ENCODE measurements around the gene MXI1. TPM values are rescaled to one million over a fixed set of nuclear protein-coding genes. Genes with fewer than 3 reads are reported as not detected.
A peak's percentile ranks its signal among the peaks of the same experiment; 100 is the strongest.
"Not testable (repeated sequence)": the region's sequence is repeated elsewhere in the genome, so short reads cannot be mapped to it uniquely, and the experiment has no call there.

The MXI1 gene
- polyA plus RNA-seq, 1 donor: 22.9 TPM

- no peak overlapping the region for H3K27ac ChIP-seq (ENCODE audit: low read length)
- peaks cover 7% of the 10 kb centered on the region for H3K36me3 ChIP-seq (ENCODE audit: control insufficient read depth, insufficient read depth, low read length)
- no peaks in the 10 kb centered on the region for H3K9me3 ChIP-seq (ENCODE audit: control insufficient read depth, low read depth, low read length)
- no peaks in the 10 kb centered on the region for H3K27me3 ChIP-seq (ENCODE audit: control insufficient read depth, insufficient read depth, low read length)
- DNase-seq: no peak
- no peaks in the 10 kb centered on the region for H3K4me1 ChIP-seq (ENCODE audit: control insufficient read depth, insufficient read depth, low read length)
- H3K4me3 ChIP-seq (ENCODE audit: low read length): no peak overlapping the region
Measured at GRCh38 chr10:110239892-110240291, 32.5 kb downstream of the MXI1 start.

GRCh38 chr10:110241407-110241806 lies 34.0 kb downstream of the MXI1 start:
- Histone ChIP-seq H3K4me3 (ENCODE audit: low read length) (no peak overlapping the region), H3K4me1 (ENCODE audit: control insufficient read depth, insufficient read depth, low read length) (no peaks in the 10 kb centered on the region), H3K27ac (ENCODE audit: low read length) (peak overlapping the region; percentile 55), H3K36me3 (ENCODE audit: control insufficient read depth, insufficient read depth, low read length) (peaks cover 11% of the 10 kb centered on the region), H3K27me3 (ENCODE audit: control insufficient read depth, insufficient read depth, low read length) (no peaks in the 10 kb centered on the region), H3K9me3 (ENCODE audit: control insufficient read depth, low read depth, low read length) (no peaks in the 10 kb centered on the region)
- 38% methylated on average over 1 of the region's 3 CpGs for WGBS (ENCODE audit: insufficient coverage, low lambda C conversion rate)
- peak in 1 of 2 donors; percentile 69 for DNase-seq

- peaks cover 11% of the 10 kb centered on the region for H3K36me3 ChIP-seq (ENCODE audit: control insufficient read depth, insufficient read depth, low read length)
- WGBS (ENCODE audit: insufficient coverage, low lambda C conversion rate): 39% methylated on average over 2 of the region's 2 CpGs
- H3K4me1 ChIP-seq (ENCODE audit: control insufficient read depth, insufficient read depth, low read length): no peaks in the 10 kb centered on the region
- H3K27me3 ChIP-seq (ENCODE audit: control insufficient read depth, insufficient read depth, low read length): no peaks in the 10 kb centered on the region
- H3K9me3 ChIP-seq (ENCODE audit: control insufficient read depth, low read depth, low read length): no peaks in the 10 kb centered on the region
- H3K4me3 ChIP-seq (ENCODE audit: low read length): no peak overlapping the region
- peak overlapping the region; percentile 55 for H3K27ac ChIP-seq (ENCODE audit: low read length)
- DNase-seq: no peak
Measured at GRCh38 chr10:110241841-110242240, 34.4 kb downstream of the MXI1 start.

GRCh38 chr10:110242511-110242910 lies 35.1 kb downstream of the MXI1 start:
- H3K27ac ChIP-seq (ENCODE audit: low read length): no peak overlapping the region

GRCh38 chr10:110244550-110244949 lies 37.1 kb downstream of the MXI1 start:
- WGBS (ENCODE audit: insufficient coverage, low lambda C conversion rate): 80% methylated on average over 2 of the region's 3 CpGs
- Histone ChIP-seq H3K9me3 (ENCODE audit: control insufficient read depth, low read depth, low read length) (no peaks in the 10 kb centered on the region), H3K36me3 (ENCODE audit: control insufficient read depth, insufficient read depth, low read length) (peaks cover 3% of the 10 kb centered on the region), H3K4me3 (ENCODE audit: low read length) (no peak overlapping the region), H3K27ac (ENCODE audit: low read length) (no peak overlapping the region), H3K27me3 (ENCODE audit: control insufficient read depth, insufficient read depth, low read length) (no peaks in the 10 kb centered on the region), H3K4me1 (ENCODE audit: control insufficient read depth, insufficient read depth, low read length) (no peaks in the 10 kb centered on the region)
- DNase-seq: no peak

More at GRCh38 chr10:110242511-110242910, 35.1 kb downstream of the MXI1 start:
- no peaks in the 10 kb centered on the region for H3K9me3 ChIP-seq (ENCODE audit: control insufficient read depth, low read depth, low read length)
- no peak overlapping the region for H3K4me3 ChIP-seq (ENCODE audit: low read length)
- DNase-seq: no peak
- H3K36me3 ChIP-seq (ENCODE audit: control insufficient read depth, insufficient read depth, low read length): peaks cover 10% of the 10 kb centered on the region
- no peaks in the 10 kb centered on the region for H3K4me1 ChIP-seq (ENCODE audit: control insufficient read depth, insufficient read depth, low read length)
- no peaks in the 10 kb centered on the region for H3K27me3 ChIP-seq (ENCODE audit: control insufficient read depth, insufficient read depth, low read length)
- 100% methylated on average over 1 of the region's 1 CpG for WGBS (ENCODE audit: insufficient coverage, low lambda C conversion rate)

GRCh38 chr10:110247833-110248232 lies 40.4 kb downstream of the MXI1 start:
- 100% methylated on average over 1 of the region's 5 CpGs for WGBS (ENCODE audit: insufficient coverage, low lambda C conversion rate)
- not testable (repeated sequence) for H3K4me1 ChIP-seq (ENCODE audit: control insufficient read depth, insufficient read depth, low read length); H3K36me3 ChIP-seq (ENCODE audit: control insufficient read depth, insufficient read depth, low read length); DNase-seq; H3K9me3 ChIP-seq (ENCODE audit: control insufficient read depth, low read depth, low read length); H3K27me3 ChIP-seq (ENCODE audit: control insufficient read depth, insufficient read depth, low read length); H3K4me3 ChIP-seq (ENCODE audit: low read length); H3K27ac ChIP-seq (ENCODE audit: low read length)

- H3K4me3 ChIP-seq (ENCODE audit: low read length); H3K9me3 ChIP-seq (ENCODE audit: control insufficient read depth, low read depth, low read length); H3K27me3 ChIP-seq (ENCODE audit: control insufficient read depth, insufficient read depth, low read length); DNase-seq; H3K4me1 ChIP-seq (ENCODE audit: control insufficient read depth, insufficient read depth, low read length); H3K27ac ChIP-seq (ENCODE audit: low read length); H3K36me3 ChIP-seq (ENCODE audit: control insufficient read depth, insufficient read depth, low read length): not testable (repeated sequence)
- WGBS (ENCODE audit: insufficient coverage, low lambda C conversion rate): no CpG with 5 or more reads among the region's 1 CpG
Measured at GRCh38 chr10:110249489-110249888, 42.1 kb downstream of the MXI1 start.

- H3K9me3 ChIP-seq (ENCODE audit: control insufficient read depth, low read depth, low read length); DNase-seq; H3K4me3 ChIP-seq (ENCODE audit: low read length); H3K36me3 ChIP-seq (ENCODE audit: control insufficient read depth, insufficient read depth, low read length); H3K27ac ChIP-seq (ENCODE audit: low read length); H3K4me1 ChIP-seq (ENCODE audit: control insufficient read depth, insufficient read depth, low read length); H3K27me3 ChIP-seq (ENCODE audit: control insufficient read depth, insufficient read depth, low read length): not testable (repeated sequence)
- 86% methylated on average over 1 of the region's 1 CpG for WGBS (ENCODE audit: insufficient coverage, low lambda C conversion rate)
Measured at GRCh38 chr10:110251392-110251791, 44.0 kb downstream of the MXI1 start.

GRCh38 chr10:110252151-110252550 lies 44.7 kb downstream of the MXI1 start:
- H3K27ac ChIP-seq (ENCODE audit: low read length): no peak overlapping the region
- DNase-seq: no peak
- H3K4me3 ChIP-seq (ENCODE audit: low read length): no peak overlapping the region
- H3K36me3 ChIP-seq (ENCODE audit: control insufficient read depth, insufficient read depth, low read length): no peaks in the 10 kb centered on the region
- H3K4me1 ChIP-seq (ENCODE audit: control insufficient read depth, insufficient read depth, low read length): no peaks in the 10 kb centered on the region
- WGBS (ENCODE audit: insufficient coverage, low lambda C conversion rate): 100% methylated on average over 1 of the region's 1 CpG
- H3K9me3 ChIP-seq (ENCODE audit: control insufficient read depth, low read depth, low read length): no peaks in the 10 kb centered on the region
- no peaks in the 10 kb centered on the region for H3K27me3 ChIP-seq (ENCODE audit: control insufficient read depth, insufficient read depth, low read length)

- no peaks in the 10 kb centered on the region for H3K9me3 ChIP-seq (ENCODE audit: control insufficient read depth, low read depth, low read length)
- H3K36me3 ChIP-seq (ENCODE audit: control insufficient read depth, insufficient read depth, low read length): no peaks in the 10 kb centered on the region
- H3K4me3 ChIP-seq (ENCODE audit: low read length): no peak overlapping the region
- DNase-seq: no peak
- no peak overlapping the region for H3K27ac ChIP-seq (ENCODE audit: low read length)
- H3K27me3 ChIP-seq (ENCODE audit: control insufficient read depth, insufficient read depth, low read length): no peaks in the 10 kb centered on the region
- H3K4me1 ChIP-seq (ENCODE audit: control insufficient read depth, insufficient read depth, low read length): no peaks in the 10 kb centered on the region
Measured at GRCh38 chr10:110254467-110254866, 47.1 kb downstream of the MXI1 start.

GRCh38 chr10:110258542-110258941 lies 51.1 kb downstream of the MXI1 start:
- H3K4me1 ChIP-seq (ENCODE audit: control insufficient read depth, insufficient read depth, low read length): no peaks in the 10 kb centered on the region
- no CpG with 5 or more reads among the region's 1 CpG for WGBS (ENCODE audit: insufficient coverage, low lambda C conversion rate)
- no peaks in the 10 kb centered on the region for H3K27me3 ChIP-seq (ENCODE audit: control insufficient read depth, insufficient read depth, low read length)
- no peak for DNase-seq
- no peak overlapping the region for H3K27ac ChIP-seq (ENCODE audit: low read length)
- H3K4me3 ChIP-seq (ENCODE audit: low read length): no peak overlapping the region
- no peaks in the 10 kb centered on the region for H3K9me3 ChIP-seq (ENCODE audit: control insufficient read depth, low read depth, low read length)
- H3K36me3 ChIP-seq (ENCODE audit: control insufficient read depth, insufficient read depth, low read length): no peaks in the 10 kb centered on the region

Data from large intestine (tissue), 3 donors.